ENCODE measurements around the gene MRPL55. TPM values are rescaled to one million over a fixed set of nuclear protein-coding genes. Genes with fewer than 3 reads are reported as not detected.

MRPL55 gene
- total RNA-seq, 2 donors from 2014 or later = 57.6 to 66.7 TPM

DNA sequence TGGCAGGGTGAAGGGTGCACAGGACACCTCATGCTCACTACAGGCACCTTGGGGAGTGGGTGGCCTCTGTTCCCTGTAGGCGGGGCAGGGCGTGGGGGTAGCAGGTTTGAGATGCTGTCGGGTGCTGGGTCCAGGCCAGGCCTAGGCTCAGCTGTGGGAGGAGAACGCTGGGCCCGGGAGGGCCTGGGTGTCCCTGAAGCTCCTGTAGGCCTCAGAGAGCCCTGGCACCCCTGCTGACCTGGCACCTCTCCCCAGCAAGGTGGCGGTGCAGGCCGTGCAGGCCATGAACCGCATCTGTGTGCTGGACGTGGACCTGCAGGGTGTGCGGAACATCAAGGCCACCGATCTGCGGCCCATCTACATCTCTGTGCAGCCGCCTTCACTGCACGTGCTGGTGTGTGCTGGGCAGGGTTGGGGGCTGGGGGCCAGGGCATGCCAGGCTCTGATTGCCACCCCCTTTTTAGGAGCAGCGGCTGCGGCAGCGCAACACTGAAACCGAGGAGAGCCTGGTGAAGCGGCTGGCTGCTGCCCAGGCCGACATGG, 38.1 kb upstream of the MRPL55 start:
- 95 to 96% methylated on average over 12 to 20 of the region's 20 CpGs for WGBS, 2 experiments (ENCODE audit: insufficient coverage in 1 of 2, insufficient read length in 1 of 2)
- DNase-seq = no peak
- Mint-ChIP-seq H3K4me1 (no peaks in the 10 kb centered on the region), H3K4me3 (no peak overlapping the region), H3K36me3 (ENCODE audit: low read depth) (no peaks in the 10 kb centered on the region), H3K27me3 (ENCODE audit: insufficient read depth) (no peaks in the 10 kb centered on the region), H3K27ac (no peak overlapping the region), H3K9me3 (no peaks in the 10 kb centered on the region)
- H3K36me3 ChIP-seq (ENCODE audit: control insufficient read depth, insufficient read depth, low read length) = peaks cover 4% of the 10 kb centered on the region
- H3K4me1 ChIP-seq (ENCODE audit: control insufficient read depth, insufficient read depth, low read length) = peaks cover 3% of the 10 kb centered on the region
- no peak overlapping the region for H3K27ac ChIP-seq (ENCODE audit: low read depth, low read length)
- no peak overlapping the region for H3K9ac ChIP-seq (ENCODE audit: extremely low read depth, low read length, poor library complexity, severe bottlenecking)
- H3K9me3 ChIP-seq (ENCODE audit: control insufficient read depth, low read length) = no peaks in the 10 kb centered on the region
- no peak overlapping the region for H3K4me3 ChIP-seq (ENCODE audit: low read length)
- H3K27me3 ChIP-seq (ENCODE audit: control insufficient read depth, insufficient read depth, low read length, poor library complexity, severe bottlenecking) = no peaks in the 10 kb centered on the region
- TF ChIP-seq, protein P1, sequence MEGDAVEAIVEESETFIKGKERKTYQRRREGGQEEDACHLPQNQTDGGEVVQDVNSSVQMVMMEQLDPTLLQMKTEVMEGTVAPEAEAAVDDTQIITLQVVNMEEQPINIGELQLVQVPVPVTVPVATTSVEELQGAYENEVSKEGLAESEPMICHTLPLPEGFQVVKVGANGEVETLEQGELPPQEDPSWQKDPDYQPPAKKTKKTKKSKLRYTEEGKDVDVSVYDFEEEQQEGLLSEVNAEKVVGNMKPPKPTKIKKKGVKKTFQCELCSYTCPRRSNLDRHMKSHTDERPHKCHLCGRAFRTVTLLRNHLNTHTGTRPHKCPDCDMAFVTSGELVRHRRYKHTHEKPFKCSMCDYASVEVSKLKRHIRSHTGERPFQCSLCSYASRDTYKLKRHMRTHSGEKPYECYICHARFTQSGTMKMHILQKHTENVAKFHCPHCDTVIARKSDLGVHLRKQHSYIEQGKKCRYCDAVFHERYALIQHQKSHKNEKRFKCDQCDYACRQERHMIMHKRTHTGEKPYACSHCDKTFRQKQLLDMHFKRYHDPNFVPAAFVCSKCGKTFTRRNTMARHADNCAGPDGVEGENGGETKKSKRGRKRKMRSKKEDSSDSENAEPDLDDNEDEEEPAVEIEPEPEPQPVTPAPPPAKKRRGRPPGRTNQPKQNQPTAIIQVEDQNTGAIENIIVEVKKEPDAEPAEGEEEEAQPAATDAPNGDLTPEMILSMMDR (conservative IDR thresholded peaks at IDR 0.05) = no peak

DNA sequence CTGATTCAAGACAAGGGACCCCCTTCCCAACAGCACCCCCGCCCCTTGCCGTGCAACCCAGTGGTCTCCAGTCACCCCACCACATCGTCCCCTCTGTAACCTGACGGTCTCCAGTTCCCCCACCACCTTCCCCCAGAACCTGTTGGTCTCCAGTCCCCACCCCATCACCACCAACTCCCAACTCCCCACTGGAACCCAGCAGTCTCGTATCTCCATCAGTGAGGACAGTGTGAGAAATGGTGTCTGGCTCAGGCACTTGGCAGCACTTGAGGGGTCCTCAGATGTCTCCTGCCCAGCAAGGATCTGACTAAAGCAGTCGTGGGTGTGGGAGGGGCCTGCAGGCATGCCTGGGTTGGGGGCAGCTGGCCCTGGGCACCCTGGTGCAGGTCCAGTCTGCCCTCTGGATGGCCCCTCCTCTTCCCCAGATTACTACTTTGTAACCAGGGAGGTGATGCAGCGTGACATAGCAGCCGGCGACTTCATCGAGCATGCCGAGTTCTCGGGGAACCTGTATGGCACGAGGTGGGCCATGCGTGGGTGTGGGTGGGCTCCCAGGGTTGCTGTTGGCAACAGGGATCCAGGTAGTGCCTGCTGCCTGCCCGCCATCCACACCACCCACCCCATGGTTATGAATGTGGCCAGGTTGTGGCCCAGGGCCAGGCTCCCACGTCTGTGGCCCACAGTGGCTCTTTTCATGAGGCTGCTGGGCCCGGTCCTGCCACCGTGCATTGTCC, 37.5 kb upstream of the MRPL55 start:
- Mint-ChIP-seq H3K4me1 (no peaks in the 10 kb centered on the region), H3K36me3 (ENCODE audit: low read depth) (no peaks in the 10 kb centered on the region), H3K27ac (no peak overlapping the region), H3K27me3 (ENCODE audit: insufficient read depth) (no peaks in the 10 kb centered on the region), H3K4me3 (no peak overlapping the region), H3K9me3 (no peaks in the 10 kb centered on the region)
- no peaks in the 10 kb centered on the region for H3K27me3 ChIP-seq (ENCODE audit: control insufficient read depth, insufficient read depth, low read length, poor library complexity, severe bottlenecking)
- no peak for DNase-seq
- peaks cover 10% of the 10 kb centered on the region for H3K36me3 ChIP-seq (ENCODE audit: control insufficient read depth, insufficient read depth, low read length)
- TF ChIP-seq, protein P1 (conservative IDR thresholded peaks at IDR 0.05) = no peak
- H3K27ac ChIP-seq (ENCODE audit: low read depth, low read length) = no peak overlapping the region
- WGBS, 2 experiments (ENCODE audit: insufficient coverage in 1 of 2, insufficient read length in 1 of 2) = 94 to 95% methylated on average over 13 to 18 of the region's 18 CpGs
- H3K4me1 ChIP-seq (ENCODE audit: control insufficient read depth, insufficient read depth, low read length) = peaks cover 3% of the 10 kb centered on the region
- no peak overlapping the region for H3K9ac ChIP-seq (ENCODE audit: extremely low read depth, low read length, poor library complexity, severe bottlenecking)
- H3K9me3 ChIP-seq (ENCODE audit: control insufficient read depth, low read length) = no peaks in the 10 kb centered on the region
- no peak overlapping the region for H3K4me3 ChIP-seq (ENCODE audit: low read length)

DNA sequence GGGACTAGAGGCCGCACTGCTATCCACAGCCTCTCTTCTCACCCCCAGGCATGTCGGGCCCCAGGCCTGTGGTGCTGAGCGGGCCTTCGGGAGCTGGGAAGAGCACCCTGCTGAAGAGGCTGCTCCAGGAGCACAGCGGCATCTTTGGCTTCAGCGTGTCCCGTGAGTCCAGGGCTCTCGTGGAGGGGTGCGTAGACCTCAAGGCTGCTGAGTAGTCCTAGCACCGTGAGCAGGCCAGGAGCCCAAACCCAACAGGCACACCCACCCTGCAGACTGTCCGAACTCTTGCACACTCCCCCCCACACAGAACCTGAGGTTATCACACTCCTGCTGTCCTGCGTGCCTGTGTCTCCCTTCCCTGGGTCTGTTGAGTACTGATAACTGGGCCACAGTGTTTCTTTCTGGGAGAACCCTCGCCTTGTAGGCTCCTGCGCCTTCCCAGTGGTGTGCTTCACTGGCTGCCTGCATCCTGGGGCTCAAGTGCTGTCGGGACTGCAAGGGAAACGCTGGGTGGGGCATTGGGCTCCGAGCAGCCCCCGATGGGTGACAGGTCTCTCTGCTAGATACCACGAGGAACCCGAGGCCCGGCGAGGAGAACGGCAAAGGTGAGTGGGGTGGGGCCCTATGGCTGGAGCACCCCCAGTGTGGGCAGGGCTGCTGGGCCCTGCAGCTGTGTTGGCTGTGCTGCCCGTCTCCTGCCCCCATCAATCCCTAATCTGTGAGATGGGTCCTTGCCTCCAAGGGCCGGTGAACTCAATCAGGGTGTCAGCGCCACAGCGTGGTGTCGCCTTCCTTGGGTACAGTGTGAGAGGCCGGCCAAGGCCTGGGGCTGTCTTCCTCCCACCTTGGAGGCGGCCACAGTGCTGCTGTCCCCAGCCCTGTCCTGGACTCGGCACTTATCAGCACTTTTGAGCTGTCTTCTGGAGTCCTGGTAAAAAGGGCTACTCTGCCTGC, 36.6 kb upstream of the MRPL55 start:
- H3K27ac Mint-ChIP-seq = no peak overlapping the region
- WGBS, 2 experiments (ENCODE audit: insufficient coverage in 1 of 2, insufficient read length in 1 of 2) = 96 to 98% methylated on average over 16 to 31 of the region's 31 CpGs
- no peak for DNase-seq
- Histone ChIP-seq H3K27ac (ENCODE audit: low read depth, low read length) (no peak overlapping the region), H3K4me3 (ENCODE audit: low read length) (no peak overlapping the region), H3K4me1 (ENCODE audit: control insufficient read depth, insufficient read depth, low read length) (peaks cover 3% of the 10 kb centered on the region), H3K9me3 (ENCODE audit: control insufficient read depth, low read length) (no peaks in the 10 kb centered on the region), H3K9ac (ENCODE audit: extremely low read depth, low read length, poor library complexity, severe bottlenecking) (no peak overlapping the region), H3K27me3 (ENCODE audit: control insufficient read depth, insufficient read depth, low read length, poor library complexity, severe bottlenecking) (no peaks in the 10 kb centered on the region), H3K36me3 (ENCODE audit: control insufficient read depth, insufficient read depth, low read length) (peaks cover 10% of the 10 kb centered on the region)
- no peaks in the 10 kb centered on the region for H3K36me3 Mint-ChIP-seq (ENCODE audit: low read depth)
- H3K4me1 Mint-ChIP-seq = peaks cover 6% of the 10 kb centered on the region
- no peaks in the 10 kb centered on the region for H3K27me3 Mint-ChIP-seq (ENCODE audit: insufficient read depth)
- no peak overlapping the region for H3K4me3 Mint-ChIP-seq
- TF ChIP-seq, protein P1 (conservative IDR thresholded peaks at IDR 0.05) = no peak
- H3K9me3 Mint-ChIP-seq = no peaks in the 10 kb centered on the region

All from endodermal cell (in vitro differentiated cells).